ENCODE measurements around the gene MAGI1. TPM values are rescaled to one million over a fixed set of nuclear protein-coding genes. Genes with fewer than 3 reads are reported as not detected.
"Not testable (repeated sequence)": the region's sequence is repeated elsewhere in the genome, so short reads cannot be mapped to it uniquely, and the experiment has no call there.

The MAGI1 gene
- total RNA-seq, 1 donor = 0.27 TPM

DNA sequence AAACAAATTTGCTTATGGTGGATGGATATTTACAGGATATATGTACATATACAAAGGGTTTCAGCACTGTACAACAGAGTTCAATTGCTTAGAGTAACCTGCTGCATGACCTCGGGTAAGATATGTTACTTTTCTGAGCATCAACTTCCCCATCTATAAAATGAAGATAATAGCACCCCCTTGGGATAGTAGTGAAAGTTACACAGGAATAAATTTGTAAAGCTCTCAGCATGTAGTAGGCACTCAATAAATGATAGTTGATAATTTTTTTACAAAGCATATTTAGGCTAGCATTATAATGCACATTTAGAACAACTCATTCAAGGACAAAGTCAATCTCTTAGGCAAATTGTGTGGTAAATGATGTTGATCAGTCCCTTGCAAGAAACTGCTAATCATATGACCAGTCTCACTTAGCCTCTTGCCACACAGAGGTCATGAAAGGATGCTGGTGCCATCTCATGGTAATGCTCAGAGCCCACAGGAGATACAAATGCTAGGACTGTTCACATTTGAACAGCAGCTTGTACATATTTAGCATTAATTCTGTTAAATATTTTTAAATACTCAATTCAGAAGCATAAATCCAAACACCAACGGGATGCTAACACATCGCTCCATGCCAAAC, 123.9 kb downstream of the MAGI1 start:
- no peak for DNase-seq (ENCODE audit: low read depth in 2 of 3, low spot score in 2 of 3)

DNA sequence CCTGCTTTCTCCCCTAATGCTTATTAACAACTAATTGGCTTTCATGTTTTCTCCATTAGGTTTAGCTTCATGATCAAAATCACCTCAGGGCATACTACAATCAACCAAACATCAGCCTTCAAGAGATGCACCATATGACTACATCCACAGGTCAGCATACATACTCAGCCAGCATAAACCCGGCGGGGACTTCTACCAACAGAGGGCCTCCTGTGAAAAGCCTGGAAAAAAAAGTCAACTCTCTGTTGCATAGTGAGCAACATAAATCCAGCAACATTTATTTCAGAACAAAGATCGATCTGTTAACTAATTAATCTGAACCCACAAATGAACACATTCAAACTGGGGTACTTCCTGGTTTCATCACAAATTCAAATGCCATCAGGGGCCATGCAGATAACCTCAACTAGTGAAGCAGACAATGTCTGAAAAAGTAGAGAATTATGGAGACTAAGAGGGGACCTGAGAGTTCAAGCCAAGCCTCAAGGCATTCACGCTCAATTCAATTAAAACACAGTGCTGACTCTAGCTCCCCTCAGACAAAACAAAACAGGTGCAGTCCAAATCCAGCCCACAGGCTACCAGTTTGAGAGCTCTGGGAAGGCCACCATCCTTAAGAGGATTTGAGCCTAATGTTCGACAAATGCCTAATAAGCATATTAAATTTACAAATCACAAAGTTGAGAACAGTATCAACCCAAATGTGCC, 124.5 kb downstream of the MAGI1 start:
- no peak for DNase-seq (ENCODE audit: low read depth in 2 of 3, low spot score in 2 of 3)

DNA sequence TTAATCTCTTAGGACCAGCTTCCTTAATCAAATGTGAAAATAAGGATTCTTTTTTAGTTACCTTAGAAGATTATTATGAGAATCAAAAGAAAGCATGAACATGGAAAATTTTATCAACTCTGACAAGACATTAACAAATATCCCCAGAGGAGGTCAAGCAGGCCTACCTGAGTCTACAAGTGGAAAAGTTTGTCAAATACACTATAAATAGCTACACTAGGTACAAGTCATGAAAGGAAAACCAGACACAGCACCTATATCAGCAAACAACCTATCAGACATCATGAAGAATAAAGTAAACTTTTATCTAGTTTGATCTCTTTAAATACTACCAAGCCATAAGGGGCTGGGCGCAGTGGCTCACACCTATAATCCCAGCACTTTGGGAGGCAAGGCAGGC, 126.1 kb downstream of the MAGI1 start:
- DNase-seq (ENCODE audit: low read depth in 2 of 3, low spot score in 2 of 3) = no peak

DNA sequence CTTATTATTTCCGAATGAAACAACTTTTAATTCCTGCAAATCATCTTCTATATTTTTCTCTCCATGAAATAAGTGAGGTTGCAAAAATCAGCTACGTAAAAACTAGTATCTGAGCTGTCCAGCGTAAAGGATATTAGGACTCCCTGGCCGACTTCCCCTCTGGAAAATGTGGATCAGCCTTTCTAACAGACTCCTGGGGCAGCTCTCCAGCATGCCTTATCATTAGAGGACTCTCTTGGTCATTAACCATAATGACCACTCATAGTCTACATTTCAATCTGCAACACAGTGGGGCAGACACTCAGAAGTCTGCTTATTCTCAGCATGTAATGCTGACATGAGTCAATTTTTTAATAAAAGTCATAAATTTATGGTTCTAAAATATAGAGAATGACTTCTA, 130.1 kb downstream of the MAGI1 start:
- DNase-seq (ENCODE audit: low read depth in 2 of 3, low spot score in 2 of 3) = no peak

DNA sequence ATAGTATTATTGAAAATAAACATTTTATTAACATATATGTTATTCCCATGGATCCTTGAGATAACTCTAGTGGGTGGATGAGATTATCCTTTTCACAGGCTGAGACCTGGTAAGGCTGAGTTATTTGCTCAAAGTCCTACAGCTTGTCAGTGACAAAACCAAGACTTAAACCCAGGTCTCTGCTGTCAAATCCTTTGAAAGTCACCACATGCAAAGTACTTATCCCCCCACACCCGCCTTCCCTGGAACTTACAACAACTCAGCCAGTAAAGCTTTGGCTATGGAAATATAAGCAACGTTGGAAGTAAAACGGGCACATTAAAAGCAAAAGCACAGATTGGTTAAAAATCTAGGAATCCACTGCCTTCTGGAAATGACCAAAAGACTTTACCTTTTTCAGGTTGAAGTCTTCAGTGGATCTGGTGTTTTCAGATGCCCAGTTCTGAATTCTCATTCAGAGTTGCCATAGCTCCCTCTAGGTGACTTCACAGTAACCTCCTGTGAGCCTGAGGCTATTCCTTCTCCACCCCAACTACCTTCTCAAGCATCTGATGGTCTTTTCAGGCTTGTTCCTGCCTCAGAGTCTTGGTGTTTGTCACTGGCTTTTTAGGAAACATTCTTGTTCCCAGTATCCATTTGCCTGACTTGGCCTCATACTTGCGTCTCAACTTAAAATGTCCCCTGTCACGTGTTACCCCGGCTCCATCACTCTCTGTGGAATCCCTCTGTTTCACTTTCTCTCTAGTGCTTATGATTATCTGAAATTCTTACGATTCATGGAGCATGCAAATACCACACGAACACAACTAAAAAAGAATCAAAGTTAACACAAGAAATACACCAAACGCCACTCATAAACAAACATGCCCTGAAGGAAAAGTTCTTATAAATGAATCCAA, 131.2 kb downstream of the MAGI1 start:
- DNase-seq (ENCODE audit: low read depth in 2 of 3, low spot score in 2 of 3) = no peak

DNA sequence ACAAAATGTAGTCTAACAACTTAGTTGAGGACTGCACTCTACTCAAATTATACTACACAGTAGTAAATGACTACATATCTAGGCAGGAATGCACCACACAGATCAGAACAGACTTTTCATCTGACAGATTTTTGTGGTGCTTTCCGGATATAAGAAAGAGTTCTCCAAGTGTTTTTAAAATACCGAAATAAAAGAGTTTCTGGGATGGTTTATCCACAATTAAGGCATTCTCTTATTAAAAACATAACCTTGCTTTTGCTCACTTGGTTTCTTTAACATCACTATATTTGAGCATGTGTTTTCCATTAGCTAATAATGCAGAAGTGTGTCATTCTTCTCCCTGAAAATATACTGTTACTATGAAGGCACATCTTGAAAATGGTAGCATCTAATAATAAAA, 132.9 kb downstream of the MAGI1 start:
- DNase-seq (ENCODE audit: low read depth in 2 of 3, low spot score in 2 of 3) = no peak

DNA sequence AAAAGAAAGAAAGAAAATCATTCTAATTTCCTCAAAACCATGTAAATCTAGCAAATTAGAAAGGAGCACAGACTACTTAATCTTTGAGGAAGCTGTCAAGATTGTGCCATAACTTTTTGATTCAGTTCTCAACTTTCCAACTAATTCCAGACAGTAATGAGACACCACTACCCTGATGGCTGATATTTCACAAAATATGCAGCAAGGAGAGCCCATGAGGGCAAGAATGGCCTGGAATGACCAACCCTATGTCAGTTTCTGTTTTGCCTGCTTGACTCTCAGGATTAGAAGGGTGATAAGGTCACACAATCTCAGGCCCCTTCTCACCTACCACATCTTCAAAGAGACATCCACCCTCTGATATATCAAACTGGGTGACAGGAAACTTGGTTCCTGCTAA, 134.7 kb downstream of the MAGI1 start:
- DNase-seq (ENCODE audit: low read depth in 2 of 3, low spot score in 2 of 3) = no peak

DNA sequence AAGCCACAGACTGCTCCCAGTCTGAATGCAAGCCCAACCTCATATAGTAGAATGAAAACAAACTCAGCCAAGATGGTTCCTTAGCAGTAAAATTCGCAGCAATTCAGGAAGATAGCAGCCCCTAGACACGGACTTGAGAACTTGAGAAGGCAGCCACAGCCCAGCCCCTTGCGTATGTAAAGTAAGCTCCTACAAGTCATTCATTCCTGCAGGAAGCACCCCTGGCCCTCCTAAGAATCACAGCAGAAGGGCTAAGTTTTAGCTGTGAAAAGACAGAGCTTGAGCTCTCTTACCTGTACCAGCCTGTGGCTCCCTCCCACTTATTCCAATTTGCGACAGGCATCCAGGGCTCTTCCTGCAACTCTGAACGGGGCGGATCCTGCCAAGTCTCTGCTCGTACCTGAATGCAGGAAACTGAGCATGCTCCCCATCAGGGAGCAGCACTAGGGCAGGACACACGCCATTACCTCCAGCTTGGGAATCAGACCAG, 136.4 kb downstream of the MAGI1 start:
- DNase-seq (ENCODE audit: low read depth in 2 of 3, low spot score in 2 of 3) = no peak

DNA sequence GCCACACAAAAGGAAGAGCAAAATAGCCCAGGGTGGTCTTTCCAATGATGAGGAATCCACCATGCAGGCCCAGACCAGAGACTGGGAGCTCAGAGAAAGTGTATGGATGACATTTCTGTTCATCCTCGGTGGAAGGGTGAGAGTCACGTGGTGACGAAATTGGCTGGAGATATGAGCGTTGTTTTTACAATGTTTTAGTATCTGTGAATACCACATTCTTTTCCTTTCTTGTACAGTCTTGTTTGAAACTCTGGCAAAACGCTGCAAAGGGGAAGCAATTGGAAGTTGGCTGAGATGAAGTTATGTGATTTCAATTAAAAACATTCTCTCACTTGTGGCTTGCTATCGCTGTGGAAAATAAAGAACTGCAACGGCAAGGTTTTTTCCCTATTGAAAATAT, 137.5 kb downstream of the MAGI1 start:
- DNase-seq (ENCODE audit: low read depth in 2 of 3, low spot score in 2 of 3) = no peak

DNA sequence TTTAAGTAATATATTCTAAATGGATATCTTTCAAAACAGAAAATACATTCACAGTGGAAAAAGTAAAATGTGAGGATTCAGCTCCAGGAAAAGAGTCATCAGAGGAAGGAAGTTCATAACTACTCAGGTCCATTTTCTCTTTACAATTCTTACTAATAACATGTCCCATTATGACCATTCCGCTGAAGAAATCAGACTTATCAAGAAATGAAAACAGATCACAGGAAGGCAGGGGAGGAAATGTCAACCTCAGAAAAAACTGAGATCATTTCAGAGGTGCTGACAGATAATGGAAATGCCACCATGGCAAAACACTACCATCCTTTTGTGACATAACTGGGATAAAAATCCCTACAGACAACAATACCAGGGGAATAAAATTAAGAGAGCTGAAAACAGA, 139.5 kb downstream of the MAGI1 start:
- no peak for DNase-seq (ENCODE audit: low read depth in 2 of 3, low spot score in 2 of 3)

DNA sequence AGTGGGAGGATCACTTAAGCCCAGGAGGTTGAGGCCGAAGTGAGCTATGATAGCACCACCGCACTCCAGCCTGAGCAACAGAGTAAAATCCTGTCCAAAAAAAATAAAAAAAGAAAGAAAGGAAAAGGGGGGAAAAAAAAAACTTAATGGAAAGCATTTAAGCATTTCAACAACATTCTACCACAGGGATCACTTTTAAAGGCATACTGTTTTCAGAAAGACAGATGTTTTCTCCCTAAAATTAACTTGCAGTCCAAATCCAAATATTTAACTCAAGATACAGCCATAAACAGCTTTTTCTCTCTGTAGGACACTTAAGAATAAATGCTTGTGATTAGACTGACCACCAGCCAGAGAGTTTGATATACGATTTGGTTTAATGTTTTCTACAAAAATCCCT, 141.0 kb downstream of the MAGI1 start:
- DNase-seq (ENCODE audit: low read depth in 2 of 3, low spot score in 2 of 3) = no peak

DNA sequence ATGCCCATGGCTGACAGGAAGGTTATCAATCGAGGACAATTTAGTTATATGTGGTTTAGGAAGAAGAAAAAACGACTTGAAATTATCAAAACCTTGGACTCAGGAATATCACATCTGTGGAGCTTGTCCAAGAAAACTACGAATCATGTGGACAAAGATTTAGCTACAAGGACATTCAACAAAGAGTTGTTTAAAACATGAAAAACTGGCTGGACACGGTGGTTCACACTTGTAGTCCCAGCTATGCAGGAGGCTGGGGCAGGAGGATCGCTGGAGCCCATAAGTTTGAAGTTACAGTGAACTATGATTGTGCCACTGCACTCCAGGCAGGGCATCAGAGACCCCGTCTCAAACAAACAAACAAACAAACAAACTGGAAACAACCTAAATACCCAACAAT, 142.4 kb downstream of the MAGI1 start:
- DNase-seq (ENCODE audit: low read depth in 2 of 3, low spot score in 2 of 3) = no peak

DNA sequence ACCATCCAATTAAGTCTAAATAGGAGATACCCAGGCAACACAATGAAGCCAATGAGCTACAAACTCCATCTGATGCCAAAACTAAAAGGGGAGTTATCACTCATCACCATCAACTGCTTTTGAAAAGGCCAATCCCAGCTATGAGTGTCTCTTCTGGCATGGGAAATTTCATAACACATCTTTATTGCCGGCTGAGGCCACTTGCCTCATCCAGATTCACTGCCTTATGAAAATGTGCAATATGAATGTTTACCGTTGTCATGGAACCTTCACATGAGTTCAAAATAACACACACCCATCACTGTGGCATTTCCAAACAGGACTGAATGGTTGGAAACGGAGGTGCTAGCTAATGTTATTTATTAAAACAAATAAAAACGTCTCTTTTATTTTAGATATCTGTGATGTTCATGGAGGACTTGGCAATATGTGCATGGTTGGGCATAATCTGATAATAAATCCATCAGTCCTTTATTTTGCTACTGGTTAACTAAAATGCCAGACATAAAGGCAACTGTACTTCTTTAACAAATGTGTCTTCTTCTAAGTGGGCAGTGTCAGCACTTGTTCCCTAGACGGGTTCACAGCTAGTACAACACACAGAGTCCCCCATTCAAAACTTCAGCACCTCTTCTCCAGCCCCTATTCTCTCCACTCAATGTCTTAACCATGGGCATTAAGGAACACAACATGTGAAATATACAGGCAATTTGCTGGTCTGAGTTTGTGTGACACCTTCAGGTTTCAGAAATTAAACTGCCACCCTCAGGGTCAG, 143.9 kb downstream of the MAGI1 start:
- DNase-seq (ENCODE audit: low read depth in 2 of 3, low spot score in 2 of 3) = no peak

DNA sequence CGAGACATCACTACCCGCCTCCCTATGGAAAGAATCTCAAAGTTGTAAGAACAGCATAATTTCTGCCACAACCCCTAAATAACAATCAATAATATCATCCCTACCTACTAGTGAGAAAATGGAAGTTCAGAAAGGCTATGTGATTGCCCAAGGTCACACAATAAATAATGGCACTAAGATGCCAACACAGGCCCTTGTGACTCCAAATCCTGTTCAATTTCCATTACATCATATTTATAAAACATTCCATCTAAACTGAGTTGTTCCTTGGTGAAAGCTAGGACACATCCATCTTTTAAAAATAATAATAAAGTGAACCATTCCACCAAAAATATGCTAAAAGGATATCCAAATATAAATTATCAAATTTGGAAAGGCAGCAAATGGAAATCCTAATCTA, 144.6 kb downstream of the MAGI1 start:
- DNase-seq (ENCODE audit: low read depth in 2 of 3, low spot score in 2 of 3) = no peak

DNA sequence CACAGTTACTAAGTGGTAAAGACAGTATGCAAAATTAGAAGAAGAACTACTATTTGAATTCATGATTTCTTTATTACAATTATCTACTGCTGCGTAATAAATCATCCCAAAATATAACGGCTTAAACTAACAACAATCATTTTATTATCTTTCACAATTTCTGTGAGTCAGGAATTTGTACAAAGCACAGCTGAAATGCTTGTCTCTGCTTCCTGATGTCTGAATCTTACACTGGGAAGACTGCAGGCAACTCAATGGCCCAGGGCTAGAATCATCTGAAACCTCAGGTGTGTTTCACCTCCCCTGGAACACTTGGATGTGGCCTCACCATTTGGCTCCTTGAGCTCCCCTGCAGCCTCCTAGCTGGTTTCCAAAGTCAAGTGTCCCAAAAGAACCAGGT, 145.1 kb downstream of the MAGI1 start:
- no peak for DNase-seq (ENCODE audit: low read depth in 2 of 3, low spot score in 2 of 3)

DNA sequence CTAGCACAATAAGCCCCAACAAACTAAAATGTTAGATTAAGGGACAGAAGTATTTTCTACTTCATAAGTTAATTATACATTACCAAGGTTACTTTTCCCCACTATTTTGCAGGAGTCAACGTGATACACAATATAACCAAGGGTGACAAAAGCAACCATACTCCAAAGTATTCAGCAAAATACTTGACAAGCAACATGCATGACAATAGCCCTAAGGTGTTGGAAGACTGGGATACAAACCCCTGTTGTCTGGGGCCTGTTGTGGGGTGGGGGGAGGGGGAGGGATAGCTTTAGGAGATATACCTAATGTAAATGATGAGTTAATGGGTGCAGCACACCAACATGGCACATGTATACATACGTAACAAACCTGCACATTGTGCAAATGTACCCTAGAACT, 147.2 kb downstream of the MAGI1 start:
- not testable (repeated sequence) for DNase-seq (ENCODE audit: low read depth in 2 of 3, low spot score in 2 of 3)

DNA sequence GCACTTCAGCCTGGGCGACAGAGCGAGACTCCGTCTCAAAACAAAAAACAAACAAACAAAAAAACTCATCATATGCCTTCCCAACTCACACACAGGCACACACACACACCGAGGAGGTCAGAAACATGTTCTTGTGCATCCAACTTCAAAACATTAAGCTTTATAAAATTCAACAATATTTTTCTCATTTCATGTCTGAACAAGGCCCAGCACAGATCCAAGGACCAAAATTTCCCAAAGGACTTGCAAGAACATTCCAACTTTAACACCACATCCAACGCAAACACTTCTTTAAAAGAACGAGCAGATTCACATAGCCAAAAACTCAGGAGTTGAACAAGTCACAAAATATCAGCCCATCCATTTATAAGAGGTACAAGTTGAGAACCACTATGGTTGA, 148.4 kb downstream of the MAGI1 start:
- no peak for DNase-seq (ENCODE audit: low read depth in 2 of 3, low spot score in 2 of 3)

DNA sequence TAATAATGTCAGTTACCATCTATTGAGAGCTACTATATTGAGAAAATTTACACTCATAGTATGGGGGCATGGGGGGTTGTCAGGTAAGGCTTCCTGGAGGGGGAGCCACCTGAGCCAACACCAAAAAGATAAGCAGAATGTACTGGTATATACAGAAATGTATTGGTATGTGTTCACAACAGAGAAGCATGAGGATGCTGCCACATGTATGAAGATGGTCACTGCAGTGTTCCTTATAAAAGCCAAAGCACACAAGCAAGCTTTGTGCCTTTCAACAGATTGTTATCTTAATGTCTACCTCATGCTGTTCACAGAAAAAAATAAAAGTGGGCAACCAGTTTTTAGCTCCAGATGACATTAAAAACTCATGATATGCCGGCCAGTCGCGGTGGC, 149.0 kb downstream of the MAGI1 start:
- no peak for DNase-seq (ENCODE audit: low read depth in 2 of 3, low spot score in 2 of 3)

DNA sequence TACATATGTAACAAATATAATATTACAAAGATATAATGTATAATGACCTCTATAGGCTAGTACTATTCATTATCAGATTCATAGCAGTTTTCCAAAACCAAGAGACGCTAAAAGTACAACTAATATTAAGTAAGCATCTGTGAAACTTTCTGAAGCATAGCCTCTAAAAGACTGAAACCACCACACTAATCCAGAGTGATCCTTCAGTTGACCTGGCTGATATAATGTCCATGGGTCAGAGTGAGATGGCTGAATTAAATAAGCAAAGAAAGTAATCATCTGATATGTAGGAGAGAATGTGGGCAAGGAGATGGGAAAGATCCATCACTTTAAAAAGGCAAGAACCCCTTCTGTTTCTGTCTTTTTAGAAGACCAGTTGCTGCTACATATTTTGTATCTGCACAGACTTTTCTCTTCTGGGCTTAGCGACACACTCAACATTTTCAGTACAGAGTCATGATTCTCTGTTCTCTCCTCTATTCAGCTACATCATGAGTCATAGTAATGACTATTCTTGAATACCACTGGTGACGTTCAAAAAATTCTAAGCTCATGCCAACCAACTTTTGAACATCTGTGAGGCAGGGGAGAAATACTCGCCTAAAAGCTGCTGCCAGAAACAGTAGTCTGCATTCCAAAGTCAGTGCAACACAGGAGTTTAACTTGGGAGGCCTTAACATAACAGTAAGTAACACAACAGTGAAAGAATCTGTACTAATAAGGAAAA, 149.6 kb downstream of the MAGI1 start:
- DNase-seq (ENCODE audit: low read depth in 2 of 3, low spot score in 2 of 3) = no peak

DNA sequence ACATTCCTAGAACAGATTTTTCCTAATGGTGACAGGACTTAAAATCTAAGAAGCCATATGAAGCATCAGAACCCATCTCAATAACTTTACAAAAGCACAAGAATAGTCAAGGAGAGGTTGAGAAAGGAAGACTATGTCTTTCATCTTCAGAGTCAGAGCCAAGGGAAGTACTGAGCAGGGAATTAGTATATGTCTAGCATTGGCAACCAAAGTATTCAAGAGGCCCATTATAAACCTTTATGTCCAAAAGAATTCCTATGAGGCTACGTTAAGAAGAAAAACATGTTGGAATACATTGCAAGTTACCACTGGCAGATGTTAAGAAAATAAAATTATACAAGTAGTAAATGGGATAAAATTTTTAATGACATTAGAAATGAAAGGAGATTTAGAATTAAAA, 150.5 kb downstream of the MAGI1 start:
- no peak for DNase-seq (ENCODE audit: low read depth in 2 of 3, low spot score in 2 of 3)

All from hematopoietic multipotent progenitor cell (in vitro differentiated cells).